NT2/D1 (cell line): ENCODE measurements around the gene GPR26.

Experiments used
- SUZ12 ChIP-seq: IDR thresholded peaks from 2 replicates; pipeline ENCODE4 v1.6.1; 2011; ENCODE audit not compliant: insufficient read length, insufficient read depth; ENCODE audit errors: extremely low read depth
- YY1 ChIP-seq: IDR thresholded peaks from 2 replicates; pipeline ENCODE4 v1.6.1; 2011; ENCODE audit not compliant: insufficient read length, insufficient read depth
- ZNF274 ChIP-seq: IDR thresholded peaks from 2 replicates; pipeline ENCODE4 v1.6.1; 2011; ENCODE audit warnings: mild to moderate bottlenecking, low read depth, low read length

GRCh38 chr10:123635745-123636144 is 30.4 kb upstream of the GPR26 start:
- no peak for TF ChIP-seq ZNF274
- TF ChIP-seq YY1, result no peak
- no peak for TF ChIP-seq SUZ12
